ENCODE data around the gene SF3A2.

Gene SF3A2

GRCh38 chr19:2277138-2277537, 40.5 kb downstream of the SF3A2 start:
- TF ChIP-seq MAX (IDR thresholded peaks at IDR 0.05) (no peak), TEAD4 (IDR thresholded peaks at IDR 0.05) (no peak), EP300 (IDR thresholded peaks at IDR 0.05; ENCODE audit: borderline replicate concordance) (no peak)

GRCh38 chr19:2278459-2279158, 42.0 kb downstream of the SF3A2 start:
- 0 out of 2 replicates have a peak, but pooled peaks have one; percentile 34 for TF ChIP-seq ZBTB7A (IDR thresholded peaks at IDR 0.05; ENCODE audit: low read depth)
- no peak for TF ChIP-seq REST (IDR thresholded peaks at IDR 0.05; ENCODE audit: low read depth)

GRCh38 chr19:2280633-2281264, 44.1 kb downstream of the SF3A2 start:
- TF ChIP-seq NFIC (IDR thresholded peaks at IDR 0.05) (no peak), ZBTB7A (IDR thresholded peaks at IDR 0.05; ENCODE audit: low read depth) (0 out of 2 replicates have a peak, but pooled peaks have one; percentile 37)

GRCh38 chr19:2282062-2282861, 45.6 kb downstream of the SF3A2 start, which contains the start of gene PEAK3:
TSS of gene PEAK3 (minus strand) at chr19:2282175. CDS start at chr19:2280931, 1,244 bp downstream.
- no peak for TF ChIP-seq YY1 (IDR thresholded peaks at IDR 0.05; ENCODE audit: low read depth)
- TF ChIP-seq MAX (IDR thresholded peaks at IDR 0.05) = no peak
- TF ChIP-seq NFIC (IDR thresholded peaks at IDR 0.05) = no peak
- TF ChIP-seq FOXM1 (IDR thresholded peaks at IDR 0.05; ENCODE audit: borderline replicate concordance, low read depth) = no peak
- no peak for TF ChIP-seq TEAD4 (IDR thresholded peaks at IDR 0.05)
- TF ChIP-seq USF1 (IDR thresholded peaks at IDR 0.05) = no peak

- no peak for TF ChIP-seq FOXM1 (IDR thresholded peaks at IDR 0.05; ENCODE audit: borderline replicate concordance, low read depth)
- TF ChIP-seq TEAD4 (IDR thresholded peaks at IDR 0.05) = no peak
- no peak for TF ChIP-seq MAX (IDR thresholded peaks at IDR 0.05)
- TF ChIP-seq RAD21 (IDR thresholded peaks at IDR 0.05; ENCODE audit: low read depth) = no peak
- TF ChIP-seq REST (IDR thresholded peaks at IDR 0.05; ENCODE audit: low read depth) = no peak
- TF ChIP-seq CREB1 (IDR thresholded peaks at IDR 0.05; ENCODE audit: low read depth) = no peak
- TF ChIP-seq TAF1 (IDR thresholded peaks at IDR 0.05; ENCODE audit: low read depth) = no peak
- no peak for TF ChIP-seq TCF12 (IDR thresholded peaks at IDR 0.05; ENCODE audit: low read depth)
- TF ChIP-seq YY1 (IDR thresholded peaks at IDR 0.05; ENCODE audit: low read depth) = no peak
- TF ChIP-seq EP300 (IDR thresholded peaks at IDR 0.05; ENCODE audit: borderline replicate concordance) = no peak
- TF ChIP-seq USF1 (IDR thresholded peaks at IDR 0.05) = no peak
- TF ChIP-seq NFIC (IDR thresholded peaks at IDR 0.05) = no peak
Observed at GRCh38 chr19:2282862-2283237, 46.2 kb downstream of the SF3A2 start.

GRCh38 chr19:2283835-2284507, 47.3 kb downstream of the SF3A2 start:
- TF ChIP-seq TCF12 (IDR thresholded peaks at IDR 0.05; ENCODE audit: low read depth) = no peak
- TF ChIP-seq EGR1 (IDR thresholded peaks at IDR 0.05) = no peak
- no peak for TF ChIP-seq YY1 (IDR thresholded peaks at IDR 0.05; ENCODE audit: low read depth)
- TF ChIP-seq MAX (IDR thresholded peaks at IDR 0.05) = no peak
- no peak for TF ChIP-seq RAD21 (IDR thresholded peaks at IDR 0.05; ENCODE audit: low read depth)
- no peak for TF ChIP-seq USF1 (IDR thresholded peaks at IDR 0.05)
- no peak for TF ChIP-seq CREB1 (IDR thresholded peaks at IDR 0.05; ENCODE audit: low read depth)
- no peak for TF ChIP-seq CEBPB (IDR thresholded peaks at IDR 0.05)
- no peak for TF ChIP-seq ZBTB7A (IDR thresholded peaks at IDR 0.05; ENCODE audit: low read depth)
- TF ChIP-seq NFIC (IDR thresholded peaks at IDR 0.05) = no peak
- TF ChIP-seq TEAD4 (IDR thresholded peaks at IDR 0.05) = no peak
- no peak for TF ChIP-seq REST (IDR thresholded peaks at IDR 0.05; ENCODE audit: low read depth)
- no peak for TF ChIP-seq TAF1 (IDR thresholded peaks at IDR 0.05; ENCODE audit: low read depth)
- no peak for TF ChIP-seq FOXM1 (IDR thresholded peaks at IDR 0.05; ENCODE audit: borderline replicate concordance, low read depth)
- TF ChIP-seq EP300 (IDR thresholded peaks at IDR 0.05; ENCODE audit: borderline replicate concordance) = no peak

All from Ishikawa (cell line).